Ovary (tissue), 3 donors: Measurements from ENCODE around the gene KIR2DL3.
"Not testable (repeated sequence)": the region's sequence is repeated elsewhere in the genome, so short reads cannot be mapped to it uniquely, and the experiment has no call there.

Experiments used
- EP300 ChIP-seq: sonication (generic); formaldehyde crosslinking; IDR thresholded peaks from one replicate; pipeline ENCODE4 v1.6.1; 2017; ENCODE audit warnings: antibody characterized with exemption
- POLR2A ChIP-seq: fragments of 450-650 bp; IDR thresholded peaks from one replicate; pipeline ENCODE4 v1.6.1; 2017; ENCODE audit warnings: antibody characterized with exemption, mild to moderate bottlenecking, moderate library complexity
- TF ChIP-seq, protein P1 (sequence below), 3 donors: fragments of 450-650 bp in 2 of 3; fragments of 200-600 bp in 1 of 3; IDR thresholded peaks; one replicate each; pipeline versions ENCODE4 v1.5.1 to v1.8.0; 2016 to 2022; ENCODE audit warnings: antibody characterized with exemption in 3 of 3, mild to moderate bottlenecking in 1 of 3
- donor health status: DM: no; HTN: no; CAD: no.

DNA sequence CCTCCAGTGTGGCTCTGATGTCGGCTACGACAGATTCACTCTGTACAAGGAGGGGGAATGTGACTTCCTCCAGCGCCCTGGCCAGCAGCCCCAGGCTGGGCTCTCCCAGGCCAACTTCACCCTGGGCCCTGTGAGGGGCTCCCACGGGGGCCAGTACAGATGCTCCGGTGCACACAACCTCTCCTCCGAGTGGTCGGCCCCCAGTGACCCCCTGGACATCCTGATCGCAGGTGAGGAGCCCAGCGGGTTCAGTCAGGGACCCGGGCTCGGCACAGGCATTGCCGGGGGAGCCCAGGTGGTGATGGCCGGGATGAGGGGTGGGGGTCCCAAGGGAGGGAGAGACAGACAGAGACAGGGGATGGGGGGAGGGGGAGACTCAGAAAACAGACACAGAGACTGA lies 40.6 kb upstream of the KIR2DL3 start:
- TF ChIP-seq POLR2A, EP300: not testable (repeated sequence)
- TF ChIP-seq, protein P1, sequence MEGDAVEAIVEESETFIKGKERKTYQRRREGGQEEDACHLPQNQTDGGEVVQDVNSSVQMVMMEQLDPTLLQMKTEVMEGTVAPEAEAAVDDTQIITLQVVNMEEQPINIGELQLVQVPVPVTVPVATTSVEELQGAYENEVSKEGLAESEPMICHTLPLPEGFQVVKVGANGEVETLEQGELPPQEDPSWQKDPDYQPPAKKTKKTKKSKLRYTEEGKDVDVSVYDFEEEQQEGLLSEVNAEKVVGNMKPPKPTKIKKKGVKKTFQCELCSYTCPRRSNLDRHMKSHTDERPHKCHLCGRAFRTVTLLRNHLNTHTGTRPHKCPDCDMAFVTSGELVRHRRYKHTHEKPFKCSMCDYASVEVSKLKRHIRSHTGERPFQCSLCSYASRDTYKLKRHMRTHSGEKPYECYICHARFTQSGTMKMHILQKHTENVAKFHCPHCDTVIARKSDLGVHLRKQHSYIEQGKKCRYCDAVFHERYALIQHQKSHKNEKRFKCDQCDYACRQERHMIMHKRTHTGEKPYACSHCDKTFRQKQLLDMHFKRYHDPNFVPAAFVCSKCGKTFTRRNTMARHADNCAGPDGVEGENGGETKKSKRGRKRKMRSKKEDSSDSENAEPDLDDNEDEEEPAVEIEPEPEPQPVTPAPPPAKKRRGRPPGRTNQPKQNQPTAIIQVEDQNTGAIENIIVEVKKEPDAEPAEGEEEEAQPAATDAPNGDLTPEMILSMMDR (IDR thresholded peaks at IDR 0.05), result not testable (repeated sequence)
